HepG2 (cell line): ENCODE measurements around the gene RPL18. TPM values are rescaled to one million over a fixed set of nuclear protein-coding genes. Genes with fewer than 3 reads are reported as not detected.
A peak's percentile ranks its signal among the peaks of the same experiment; 100 is the strongest.

Experiments used
- CCDC6 ChIP-seq: sonication (generic); formaldehyde crosslinking; IDR thresholded peaks from 2 replicates; pipeline ENCODE4 v1.8.1; 2022; ENCODE audit warnings: mild to moderate bottlenecking, missing genetic modification reagents, moderate library complexity
- CENPBD1 ChIP-seq: sonication (generic); formaldehyde crosslinking; IDR thresholded peaks from 2 replicates; pipeline ENCODE4 v1.8.0; 2022; ENCODE audit warnings: missing genetic modification reagents, low read depth, mild to moderate bottlenecking, borderline replicate concordance
- FOXA3 ChIP-seq: IDR thresholded peaks from 2 replicates; pipeline ENCODE4 v1.6.1; 2016; ENCODE audit warnings: missing genetic modification reagents, missing compliant biosample characterization
- FOXP4 ChIP-seq: sonication (generic); formaldehyde crosslinking; IDR thresholded peaks from 2 replicates; pipeline ENCODE4 v1.4.0; 2020; ENCODE audit warnings: missing genetic modification reagents
- HES4 ChIP-seq: sonication (generic); formaldehyde crosslinking; IDR thresholded peaks from 2 replicates; pipeline ENCODE4 v1.9.0; 2021; ENCODE audit warnings: mild to moderate bottlenecking, missing genetic modification reagents, borderline replicate concordance
- IRX3 ChIP-seq: sonication (generic); formaldehyde crosslinking; IDR thresholded peaks from 2 replicates; pipeline ENCODE4 v1.8.1; 2023; ENCODE audit warnings: mild to moderate bottlenecking, low read depth, missing genetic modification reagents, borderline replicate concordance
- MIER2 ChIP-seq: IDR thresholded peaks from 2 replicates; pipeline ENCODE4 v1.6.1; 2016; ENCODE audit warnings: missing biosample characterization, missing genetic modification reagents
- NFKBIZ ChIP-seq: IDR thresholded peaks from 2 replicates; pipeline ENCODE4 v1.6.1; 2018; ENCODE audit warnings: missing genetic modification reagents, missing compliant biosample characterization
- PAF1 ChIP-seq: IDR thresholded peaks from 2 replicates; pipeline ENCODE4 v1.6.1; 2016; ENCODE audit warnings: missing genetic modification reagents, missing compliant biosample characterization
- PPARG ChIP-seq: conservative IDR thresholded peaks from 2 replicates; pipeline ENCODE4 v1.6.1; 2016; ENCODE audit warnings: missing biosample characterization, missing genetic modification reagents
- RXRB ChIP-seq: IDR thresholded peaks from 2 replicates; pipeline ENCODE4 v1.6.1; 2016; ENCODE audit warnings: borderline replicate concordance, missing genetic modification reagents, missing compliant biosample characterization
- TBX3 ChIP-seq: fragments of 450-650 bp; IDR thresholded peaks from 2 replicates; pipeline ENCODE4 v1.6.1; 2017; ENCODE audit warnings: antibody characterized with exemption, mild to moderate bottlenecking, inconsistent platforms, borderline replicate concordance
- TEAD3 ChIP-seq: optimal IDR thresholded peaks from 2 replicates; pipeline ENCODE3; 2016; ENCODE audit warnings: borderline replicate concordance
- TFDP2 ChIP-seq: sonication (generic); formaldehyde crosslinking; IDR thresholded peaks from 2 replicates; pipeline ENCODE4 v1.4.0; 2020; ENCODE audit warnings: missing genetic modification reagents
- TGIF2 ChIP-seq: IDR thresholded peaks from 2 replicates; pipeline ENCODE4 v1.6.1; 2016; ENCODE audit warnings: control low read depth, missing compliant biosample characterization
- YEATS2 ChIP-seq: sonication (generic); formaldehyde crosslinking; IDR thresholded peaks from 2 replicates; pipeline ENCODE4 v1.4.0; 2020; ENCODE audit warnings: missing genetic modification reagents, borderline replicate concordance
- ZBTB14 ChIP-seq: sonication (generic); formaldehyde crosslinking; IDR thresholded peaks from 2 replicates; pipeline ENCODE4 v1.4.0; 2020; ENCODE audit warnings: missing genetic modification reagents
- ZBTB33 ChIP-seq: sonication (generic); formaldehyde crosslinking; IDR thresholded peaks from 2 replicates; pipeline ENCODE4 v1.4.0; 2020; ENCODE audit warnings: missing genetic modification reagents
- ZEB1 ChIP-seq: IDR thresholded peaks from 2 replicates; pipeline ENCODE4 v1.6.1; 2012; ENCODE audit warnings: mild to moderate bottlenecking, low read depth, inconsistent platforms; ENCODE audit not compliant: insufficient replicate concordance
- ZFP36 ChIP-seq: fragments of 150-350 bp; IDR thresholded peaks from 2 replicates; pipeline ENCODE4 v1.6.1; 2018; ENCODE audit warnings: borderline replicate concordance, low read length, low read depth; ENCODE audit not compliant: partially characterized antibody
- ZFP62 ChIP-seq: sonication (generic); formaldehyde crosslinking; IDR thresholded peaks from 2 replicates; pipeline ENCODE4 v1.4.0; 2020; ENCODE audit warnings: missing genetic modification reagents
- ZNF160 ChIP-seq: sonication (generic); formaldehyde crosslinking; IDR thresholded peaks from 2 replicates; pipeline ENCODE4 v1.8.0; 2022; ENCODE audit warnings: mild to moderate bottlenecking, inconsistent platforms, missing genetic modification reagents
- ZNF234 ChIP-seq: sonication (generic); formaldehyde crosslinking; conservative IDR thresholded peaks from 2 replicates; pipeline ENCODE4 v1.5.1; 2020; ENCODE audit warnings: mild to moderate bottlenecking, missing genetic modification reagents
- ZNF616 ChIP-seq: sonication (generic); formaldehyde crosslinking; IDR thresholded peaks from 2 replicates; pipeline ENCODE4 v1.5.0; 2020; ENCODE audit warnings: low read depth, mild to moderate bottlenecking, missing genetic modification reagents
- polyA plus RNA-seq, 8 experiments: library from polyadenylated mRNA; depleted of rRNA in 3 of 8; stranded (reverse) in 7 of 8; unstranded in 1 of 8; fragments of >200 nt; fragmentation: Illumina TruSeq in 4 of 8; extraction: Trizol in 4 of 8; gene quantifications; 2 replicates each; pipeline versions ENCODE4 v1.2.1 to v1.2.3, GENCODE V29; 2011 to 2016; ENCODE audit warnings: low read depth in 4 of 8, missing spikeins in 1 of 8, mixed read lengths in 1 of 8; ENCODE audit not compliant: insufficient read depth in 1 of 8
- total RNA-seq, 5 experiments: library from RNA; depleted of rRNA; stranded (reverse); fragments of >200 nt; fragmentation: Illumina TruSeq; extraction: Trizol; gene quantifications; 2 replicates each; pipeline ENCODE4 v1.2.3, GENCODE V29; 2016; ENCODE audit warnings: low read depth in 1 of 5

RPL18 gene
- total and polyA plus RNA-seq, 2 of the 13 experiments (the other 11 are each of a cell fraction or from before 2014, with no cell fraction given): 1,485 to 1,639 TPM

GRCh38 chr19:48627201-48627864, 8.4 kb upstream of the RPL18 start (continued):
- peak; percentile 76 for TF ChIP-seq TEAD3 (CRISPR knock-in tag)
- TF ChIP-seq ZBTB14 (CRISPR knock-in tag): no peak
- TF ChIP-seq CENPBD1 (CRISPR knock-in tag): no peak
- no peak for TF ChIP-seq YEATS2 (CRISPR knock-in tag)
- no peak for TF ChIP-seq ZFP36
- TF ChIP-seq ZNF616: no peak
- no peak for TF ChIP-seq ZNF160
- no peak for TF ChIP-seq IRX3 (CRISPR knock-in tag)
- no peak for TF ChIP-seq CCDC6 (CRISPR knock-in tag)
- TF ChIP-seq ZNF234 (CRISPR knock-in tag): no peak
- 0 out of 2 replicates have a peak, but pooled peaks have one; percentile 47 for TF ChIP-seq PPARG
- no peak for TF ChIP-seq FOXA3 (CRISPR knock-in tag)
- no peak for TF ChIP-seq RXRB (CRISPR knock-in tag)
- peak; percentile 87 for TF ChIP-seq TBX3
- no peak for TF ChIP-seq TGIF2 (CRISPR knock-in tag)
- no peak for TF ChIP-seq NFKBIZ (CRISPR knock-in tag)
- no peak for TF ChIP-seq PAF1 (CRISPR knock-in tag)
- peak; percentile 55; the same call in 1 of the 2 replicates for TF ChIP-seq TFDP2
- no peak for TF ChIP-seq MIER2 (CRISPR knock-in tag)
- TF ChIP-seq ZFP62 (CRISPR knock-in tag): no peak
- TF ChIP-seq ZBTB33 (CRISPR knock-in tag): no peak
- TF ChIP-seq FOXP4 (CRISPR knock-in tag): no peak
- no peak for TF ChIP-seq HES4
- no peak for TF ChIP-seq ZEB1
